Memory B cell (primary cell): ENCODE measurements around the gene MAGEH1.
A peak's percentile ranks its signal among the peaks of the same experiment; 100 is the strongest.
"Not testable (repeated sequence)": the region's sequence is repeated elsewhere in the genome, so short reads cannot be mapped to it uniquely, and the experiment has no call there.

Experiments
- ATAC-seq: fragments of 150-1000 bp; cut with Tn5 transposase; 2 replicates; pipeline ENCODE4 v1.10.0; 2021; ENCODE audit warnings: low read depth, mild to moderate bottlenecking, moderate library complexity
- DNase-seq, 2 donors: peaks; one replicate each; pipeline ENCODE4 v3.0.0; 2022; ENCODE audit warnings: low spot score in 2 of 2
- H3K27ac Mint-ChIP-seq: one replicate; pipeline ENCODE4 v1.8.0; 2022; ENCODE audit warnings: mild to moderate bottlenecking, moderate library complexity, mixed read lengths
- H3K27me3 Mint-ChIP-seq: one replicate; pipeline ENCODE4 v1.8.0; 2022; ENCODE audit warnings: mixed read lengths
- H3K36me3 Mint-ChIP-seq: one replicate; pipeline ENCODE4 v1.8.0; 2022; ENCODE audit warnings: mild to moderate bottlenecking, mixed read lengths
- H3K4me1 Mint-ChIP-seq: one replicate; pipeline ENCODE4 v1.8.0; 2022; ENCODE audit warnings: mixed read lengths
- H3K4me3 Mint-ChIP-seq: one replicate; pipeline ENCODE4 v1.8.0; 2022; ENCODE audit warnings: mild to moderate bottlenecking, moderate library complexity, mixed read lengths
- H3K9me3 Mint-ChIP-seq: one replicate; pipeline ENCODE4 v1.8.0; 2022; ENCODE audit warnings: mixed read lengths

Gene MAGEH1, protein sequence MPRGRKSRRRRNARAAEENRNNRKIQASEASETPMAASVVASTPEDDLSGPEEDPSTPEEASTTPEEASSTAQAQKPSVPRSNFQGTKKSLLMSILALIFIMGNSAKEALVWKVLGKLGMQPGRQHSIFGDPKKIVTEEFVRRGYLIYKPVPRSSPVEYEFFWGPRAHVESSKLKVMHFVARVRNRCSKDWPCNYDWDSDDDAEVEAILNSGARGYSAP

DNA sequence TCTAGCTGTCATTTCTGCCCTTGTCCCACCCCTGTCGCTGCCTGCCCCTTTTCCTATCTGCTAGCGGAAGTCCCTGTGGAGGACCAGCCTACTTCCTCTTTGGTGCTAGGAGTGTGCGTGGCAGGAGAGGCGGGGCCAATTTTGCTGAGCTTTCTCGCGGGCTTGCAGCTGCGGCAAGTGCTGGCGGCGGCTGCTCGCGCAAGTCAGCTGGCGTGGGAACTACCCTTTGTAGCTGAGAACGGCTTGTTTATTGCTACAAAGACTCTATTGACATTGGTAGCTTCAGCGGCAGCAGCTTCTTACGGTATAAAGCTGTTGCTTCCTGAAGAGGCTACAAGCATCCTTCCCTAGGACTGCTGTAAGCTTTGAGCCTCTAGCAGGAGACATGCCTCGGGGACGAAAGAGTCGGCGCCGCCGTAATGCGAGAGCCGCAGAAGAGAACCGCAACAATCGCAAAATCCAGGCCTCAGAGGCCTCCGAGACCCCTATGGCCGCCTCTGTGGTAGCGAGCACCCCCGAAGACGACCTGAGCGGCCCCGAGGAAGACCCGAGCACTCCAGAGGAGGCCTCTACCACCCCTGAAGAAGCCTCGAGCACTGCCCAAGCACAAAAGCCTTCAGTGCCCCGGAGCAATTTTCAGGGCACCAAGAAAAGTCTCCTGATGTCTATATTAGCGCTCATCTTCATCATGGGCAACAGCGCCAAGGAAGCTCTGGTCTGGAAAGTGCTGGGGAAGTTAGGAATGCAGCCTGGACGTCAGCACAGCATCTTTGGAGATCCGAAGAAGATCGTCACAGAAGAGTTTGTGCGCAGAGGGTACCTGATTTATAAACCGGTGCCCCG, at the start of gene MAGEH1:
TSS of gene MAGEH1 (plus strand) at position 138 of the 843 bp plus-strand sequence. CDS start at position 386, 248 bp downstream.
- Mint-ChIP-seq H3K27ac (peak within 1 kb of the TSS; percentile 82), H3K9me3 (no peaks in the 10 kb centered on the region), H3K4me3 (peak within 1 kb of the TSS; percentile 91), H3K27me3 (no peaks in the 10 kb centered on the region), H3K4me1 (peaks cover 12% of the 10 kb centered on the region), H3K36me3 (no peaks in the 10 kb centered on the region)
- peak; percentile 93 for ATAC-seq
- DNase-seq, result peak; percentile 40 to 68

DNA sequence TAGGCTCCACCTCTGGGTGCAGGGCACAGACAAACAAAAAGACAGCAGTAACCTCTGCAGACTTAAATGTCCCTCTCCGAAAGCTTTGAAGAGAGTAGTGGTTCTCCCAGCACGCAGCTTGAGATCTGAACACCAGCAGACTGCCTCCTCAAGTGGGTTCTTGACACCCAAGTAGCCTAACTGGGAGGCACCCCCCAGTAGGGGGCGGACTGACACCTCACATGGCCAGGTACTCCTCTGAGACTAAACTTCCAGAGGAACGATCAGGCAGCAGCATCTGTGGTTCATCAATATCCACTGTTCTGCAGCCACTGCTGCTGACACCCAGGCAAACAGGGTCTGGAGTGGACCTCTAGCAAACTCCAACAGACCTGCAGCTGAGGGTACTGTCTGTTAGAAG, 24.8 kb upstream of the MAGEH1 start:
- H3K27me3 Mint-ChIP-seq, H3K27ac Mint-ChIP-seq, ATAC-seq, H3K4me3 Mint-ChIP-seq, DNase-seq, H3K9me3 Mint-ChIP-seq, H3K4me1 Mint-ChIP-seq, H3K36me3 Mint-ChIP-seq: not testable (repeated sequence)

DNA sequence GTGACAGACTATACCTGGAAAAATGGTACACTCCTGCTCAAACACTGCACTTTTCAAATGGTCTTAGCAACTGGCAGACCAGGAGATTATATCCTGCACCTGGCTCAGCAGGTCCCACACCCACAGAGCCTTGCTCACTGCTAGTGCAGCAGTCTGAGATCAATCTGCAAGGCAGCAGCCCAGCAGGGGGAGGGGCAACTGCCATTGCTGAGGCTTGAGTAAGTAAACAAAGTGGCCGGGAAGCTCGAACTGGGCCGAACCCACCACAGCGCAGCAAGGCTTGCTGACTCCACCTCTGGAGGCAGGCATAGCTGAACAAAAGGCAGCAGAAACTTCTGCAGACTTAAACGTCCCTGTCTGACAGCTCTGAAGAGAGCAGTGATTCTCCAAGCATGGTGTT, 8.5 kb upstream of the MAGEH1 start:
- not testable (repeated sequence) for H3K4me1 Mint-ChIP-seq, H3K4me3 Mint-ChIP-seq, ATAC-seq, H3K27ac Mint-ChIP-seq, DNase-seq, H3K27me3 Mint-ChIP-seq, H3K9me3 Mint-ChIP-seq, H3K36me3 Mint-ChIP-seq

DNA sequence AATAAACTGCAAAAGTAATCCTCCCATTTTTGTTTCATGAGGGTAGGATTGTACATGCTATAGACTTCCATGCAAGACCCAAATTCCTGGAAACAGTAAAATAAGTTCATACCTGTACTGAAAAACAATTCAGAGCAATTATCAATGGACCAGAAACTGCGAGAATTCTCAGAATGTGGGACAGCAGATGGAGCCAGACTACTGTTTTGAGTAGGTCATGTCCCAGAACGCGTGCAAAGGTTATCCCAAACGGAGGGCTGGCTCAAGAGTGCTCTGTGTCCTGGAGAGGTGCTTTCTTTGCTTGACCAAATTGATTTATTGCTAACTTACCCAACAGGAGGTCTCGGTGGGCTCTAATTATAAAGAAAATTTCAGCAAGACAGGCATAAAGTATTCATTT, 1.7 kb upstream of the MAGEH1 start:
- DNase-seq, result no peak
- no peak overlapping the region for H3K4me3 Mint-ChIP-seq

DNA sequence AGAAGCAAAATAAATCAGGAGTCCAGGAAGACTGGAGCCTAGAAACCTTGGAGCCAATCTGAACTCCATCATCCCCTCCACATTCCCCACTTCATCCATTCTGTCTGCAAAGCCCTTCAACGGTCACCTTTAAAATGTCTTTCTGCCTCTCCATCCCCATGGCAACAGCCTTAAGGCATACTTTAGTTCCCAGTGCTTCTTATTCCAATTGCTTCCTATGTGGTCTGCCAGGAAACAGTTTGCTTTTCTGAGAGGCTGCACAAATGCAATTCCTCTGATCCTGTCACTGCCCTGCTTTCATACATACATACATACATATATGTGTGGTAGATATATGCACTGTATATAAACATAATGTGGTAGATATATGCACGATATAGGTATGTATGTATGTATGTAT, 786 bp upstream of the MAGEH1 start:
- H3K27me3 Mint-ChIP-seq, result no peaks in the 10 kb centered on the region
- no peak for DNase-seq
- H3K36me3 Mint-ChIP-seq, result no peaks in the 10 kb centered on the region
- no peaks in the 10 kb centered on the region for H3K9me3 Mint-ChIP-seq
- no peak for ATAC-seq
- H3K4me1 Mint-ChIP-seq, result peaks cover 12% of the 10 kb centered on the region
- H3K4me3 Mint-ChIP-seq, result peak overlapping the region; percentile 91
- H3K27ac Mint-ChIP-seq, result peak overlapping the region; percentile 82

More for the DNA sequence above, 1.7 kb upstream of the MAGEH1 start:
- H3K27me3 Mint-ChIP-seq, result no peaks in the 10 kb centered on the region
- ATAC-seq, result no peak
- no peaks in the 10 kb centered on the region for H3K9me3 Mint-ChIP-seq
- H3K36me3 Mint-ChIP-seq, result no peaks in the 10 kb centered on the region
- peaks cover 12% of the 10 kb centered on the region for H3K4me1 Mint-ChIP-seq
- no peak overlapping the region for H3K27ac Mint-ChIP-seq

DNA sequence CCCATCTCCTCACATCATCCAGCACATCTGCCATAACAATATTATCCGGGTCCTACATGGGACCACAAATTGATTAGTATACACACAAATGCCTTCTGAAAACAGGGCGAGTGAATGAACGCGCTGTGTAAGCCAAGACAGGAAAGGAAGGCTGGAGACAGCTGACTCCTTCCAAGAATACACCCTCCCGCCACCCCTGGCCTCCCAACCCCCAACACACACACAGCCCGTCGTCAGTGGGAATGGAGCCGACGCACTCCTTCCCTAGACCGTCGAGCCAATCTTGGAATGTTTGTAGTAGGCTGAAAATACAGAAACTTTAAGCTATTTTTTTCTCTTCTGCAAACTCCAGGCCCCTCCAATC, 319 bp upstream of the MAGEH1 start:
- Mint-ChIP-seq H3K9me3 (no peaks in the 10 kb centered on the region), H3K36me3 (no peaks in the 10 kb centered on the region), H3K27ac (peak overlapping the region; percentile 82), H3K4me1 (peaks cover 12% of the 10 kb centered on the region), H3K4me3 (peak overlapping the region; percentile 91), H3K27me3 (no peaks in the 10 kb centered on the region)
- DNase-seq (no peak), ATAC-seq (no peak)

DNA sequence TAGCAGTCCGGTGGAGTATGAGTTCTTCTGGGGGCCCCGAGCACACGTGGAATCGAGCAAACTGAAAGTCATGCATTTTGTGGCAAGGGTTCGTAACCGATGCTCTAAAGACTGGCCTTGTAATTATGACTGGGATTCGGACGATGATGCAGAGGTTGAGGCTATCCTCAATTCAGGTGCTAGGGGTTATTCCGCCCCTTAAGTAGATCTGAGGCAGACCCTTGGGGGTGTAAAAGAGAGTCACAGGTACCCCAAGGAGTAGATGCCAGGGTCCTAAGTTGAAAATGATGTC, 852 bp downstream of the MAGEH1 start:
- no peak for DNase-seq
- H3K4me3 Mint-ChIP-seq, result peak overlapping the region; percentile 91
- no peak for ATAC-seq
- H3K9me3 Mint-ChIP-seq, result no peaks in the 10 kb centered on the region
- H3K27me3 Mint-ChIP-seq, result no peaks in the 10 kb centered on the region
- H3K36me3 Mint-ChIP-seq, result no peaks in the 10 kb centered on the region
- peaks cover 12% of the 10 kb centered on the region for H3K4me1 Mint-ChIP-seq
- peak overlapping the region; percentile 82 for H3K27ac Mint-ChIP-seq

DNA sequence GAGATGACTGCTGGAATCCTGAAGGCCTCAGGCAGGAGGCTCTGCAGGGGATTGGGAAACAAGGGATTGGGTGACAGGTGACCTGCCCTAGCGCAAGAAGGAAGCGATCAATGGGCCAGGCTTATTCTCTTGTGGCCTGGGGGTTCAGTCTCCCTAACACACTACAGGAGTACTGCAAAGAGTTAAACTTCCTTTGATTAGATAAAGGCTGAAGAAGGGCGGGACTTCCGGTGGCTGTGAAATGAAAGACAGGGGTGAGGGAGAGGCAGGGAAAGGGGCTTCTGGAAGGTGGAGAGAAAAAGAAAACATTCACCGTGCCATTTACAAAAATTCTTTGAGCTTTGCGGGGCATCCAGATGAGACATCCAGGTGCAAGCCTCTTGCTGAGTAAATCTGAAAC, 3.8 kb downstream of the MAGEH1 start:
- DNase-seq, H3K27ac Mint-ChIP-seq, H3K36me3 Mint-ChIP-seq, H3K27me3 Mint-ChIP-seq, H3K4me3 Mint-ChIP-seq, H3K9me3 Mint-ChIP-seq, ATAC-seq: not testable (repeated sequence)
- H3K4me1 Mint-ChIP-seq, result peaks cover 12% of the 10 kb centered on the region

DNA sequence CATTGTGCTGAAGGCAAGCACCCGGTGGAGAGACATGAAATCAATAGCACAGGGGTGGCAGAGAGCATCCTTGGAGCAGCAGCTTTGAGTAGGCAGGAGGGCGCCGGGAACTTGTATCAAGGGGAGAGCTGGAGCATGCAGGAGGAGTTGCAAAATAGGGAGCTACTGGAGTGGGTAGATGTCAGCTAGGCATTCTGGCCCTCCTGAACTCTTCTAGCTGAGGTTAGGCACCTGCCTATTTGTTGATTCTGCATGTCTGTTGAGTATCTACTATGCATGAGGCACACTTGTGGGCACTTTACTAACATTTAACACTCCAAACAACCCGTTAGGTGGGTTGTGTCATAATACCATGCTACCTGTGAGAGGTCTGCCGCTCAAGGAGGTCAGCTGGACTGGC, 7.5 kb downstream of the MAGEH1 start:
- not testable (repeated sequence) for H3K27ac Mint-ChIP-seq, H3K27me3 Mint-ChIP-seq, ATAC-seq, H3K4me3 Mint-ChIP-seq, H3K4me1 Mint-ChIP-seq, H3K36me3 Mint-ChIP-seq, DNase-seq, H3K9me3 Mint-ChIP-seq

DNA sequence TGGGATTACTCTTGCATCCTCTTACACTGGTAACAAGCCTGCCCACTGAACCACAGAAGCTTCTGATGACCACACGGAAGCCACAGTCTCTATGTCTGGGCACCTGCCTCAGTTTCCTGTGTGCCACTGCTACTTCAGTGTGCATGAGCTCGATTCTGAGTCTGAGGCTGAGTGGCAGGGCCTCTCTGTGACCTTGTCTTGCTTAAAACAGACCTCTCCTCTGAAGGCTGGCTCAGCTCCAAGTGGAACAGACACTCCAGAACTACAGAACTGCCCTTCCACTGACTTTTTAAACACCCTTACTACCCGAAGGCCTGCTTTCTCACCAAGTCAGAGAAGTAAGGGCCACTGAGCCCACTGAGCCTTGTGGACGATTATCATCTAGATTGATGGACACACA, 8.0 kb downstream of the MAGEH1 start:
- not testable (repeated sequence) for H3K27ac Mint-ChIP-seq, H3K27me3 Mint-ChIP-seq, H3K36me3 Mint-ChIP-seq, H3K9me3 Mint-ChIP-seq, ATAC-seq, DNase-seq, H3K4me3 Mint-ChIP-seq, H3K4me1 Mint-ChIP-seq

DNA sequence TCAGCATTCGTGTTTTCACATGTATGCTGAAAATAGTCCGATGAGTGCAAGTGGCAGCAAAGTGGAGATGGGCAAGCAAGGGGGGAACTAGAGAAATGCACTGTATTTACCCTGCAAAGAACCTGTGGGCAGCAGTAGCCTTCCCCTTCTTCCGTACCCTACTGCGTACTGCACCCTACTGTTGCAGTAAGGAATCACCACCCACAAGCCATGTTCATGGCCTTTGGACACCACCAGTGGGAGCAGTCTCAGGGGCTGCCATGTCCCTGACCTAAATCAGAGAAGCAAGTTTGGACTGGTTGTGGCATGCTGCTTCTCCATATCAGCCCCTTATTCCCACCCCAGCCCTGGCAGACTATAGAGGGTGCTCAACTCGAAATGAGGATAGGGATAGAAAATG, 12.1 kb downstream of the MAGEH1 start:
- not testable (repeated sequence) for H3K9me3 Mint-ChIP-seq, ATAC-seq, DNase-seq, H3K4me1 Mint-ChIP-seq, H3K4me3 Mint-ChIP-seq, H3K27ac Mint-ChIP-seq, H3K27me3 Mint-ChIP-seq, H3K36me3 Mint-ChIP-seq

DNA sequence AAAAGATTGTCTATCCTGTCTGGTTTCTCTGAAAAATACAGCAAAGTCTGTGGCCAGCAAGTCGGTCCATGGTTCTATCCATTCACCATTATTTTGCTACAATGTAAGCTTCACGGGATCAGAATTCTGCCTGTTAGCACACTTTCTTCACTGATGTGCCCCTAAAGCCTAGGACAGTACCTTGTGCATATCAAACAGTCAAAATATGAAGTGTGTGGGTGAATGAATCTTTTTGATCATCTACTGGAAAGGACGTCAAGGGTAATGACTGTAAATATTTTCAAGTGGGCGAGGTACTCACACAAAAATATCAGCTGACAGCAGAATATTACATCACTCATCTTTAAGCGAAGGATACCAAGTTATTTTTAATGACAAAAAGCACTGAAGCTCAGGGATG, 13.2 kb downstream of the MAGEH1 start:
- not testable (repeated sequence) for H3K4me1 Mint-ChIP-seq, H3K4me3 Mint-ChIP-seq, ATAC-seq, DNase-seq, H3K27ac Mint-ChIP-seq, H3K27me3 Mint-ChIP-seq, H3K9me3 Mint-ChIP-seq, H3K36me3 Mint-ChIP-seq

DNA sequence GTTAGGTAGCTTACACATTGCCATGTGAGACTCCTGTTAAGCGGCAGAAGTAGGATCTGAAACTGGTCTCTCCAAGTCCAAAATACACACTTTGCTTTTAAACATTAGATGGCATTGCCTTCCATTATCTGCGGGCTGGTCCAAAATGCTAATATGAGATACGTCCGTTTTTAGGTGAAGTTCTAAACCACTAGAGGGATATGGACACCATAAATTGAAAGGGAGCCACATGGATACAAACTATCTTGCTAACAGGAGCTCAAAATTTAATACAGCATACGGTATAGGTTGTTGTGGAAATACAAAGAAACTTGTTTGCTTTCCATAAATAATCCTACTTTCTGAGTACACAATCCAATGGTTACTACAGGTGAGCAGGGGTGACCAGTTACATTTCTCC, 13.9 kb downstream of the MAGEH1 start:
- not testable (repeated sequence) for H3K4me3 Mint-ChIP-seq, H3K4me1 Mint-ChIP-seq, DNase-seq, H3K9me3 Mint-ChIP-seq, H3K36me3 Mint-ChIP-seq, H3K27me3 Mint-ChIP-seq, ATAC-seq, H3K27ac Mint-ChIP-seq

DNA sequence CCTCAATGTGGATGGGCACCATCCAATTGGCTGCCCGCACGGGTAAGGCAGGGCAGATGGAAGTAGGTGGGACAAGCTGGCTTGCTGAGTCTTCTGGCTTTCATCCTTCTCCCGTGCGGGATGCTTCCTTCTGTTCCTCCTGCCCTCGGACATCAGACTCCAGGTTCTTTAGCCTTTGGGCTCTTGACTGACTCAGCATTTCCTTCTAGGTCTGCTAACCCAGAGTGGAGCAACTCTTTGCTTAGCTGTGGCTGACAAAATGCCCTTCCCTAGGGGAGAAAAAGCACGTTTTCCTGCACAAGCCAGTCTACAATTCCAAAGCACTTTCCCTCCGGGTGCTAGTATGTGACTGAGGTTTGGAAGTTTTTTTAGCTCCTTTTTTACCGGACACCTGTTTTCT, 28.0 kb downstream of the MAGEH1 start:
- H3K27ac Mint-ChIP-seq, H3K4me1 Mint-ChIP-seq, H3K36me3 Mint-ChIP-seq, ATAC-seq, H3K27me3 Mint-ChIP-seq, H3K9me3 Mint-ChIP-seq, DNase-seq, H3K4me3 Mint-ChIP-seq: not testable (repeated sequence)
